ENCODE measurements around the gene CEP89.

- TF ChIP-seq POLR2A (IDR thresholded peaks at IDR 0.05; ENCODE audit: low read depth, low read length) (no peak), TAF1 (IDR thresholded peaks at IDR 0.05; ENCODE audit: low read depth, low read length) (no peak), POLR2AphosphoS5 (IDR thresholded peaks at IDR 0.05; ENCODE audit: low read depth, low read length) (no peak)
Observed at GRCh38 chr19:32914879-32915660, 56.7 kb downstream of the CEP89 start.

Measured in GM12891 (cell line).